Astrocyte of the cerebellum (primary cell): ENCODE results near the gene CEACAM5.

Experiments
- DNase-seq: peaks from one replicate; pipeline ENCODE4 v3.0.0-alpha.2; 2011; ENCODE audit warnings: low read depth
- H3K4me3 ChIP-seq: 2 replicates; pipeline ENCODE4 v1.5.1; 2011; ENCODE audit warnings: mild to moderate bottlenecking, low read depth, low read length, moderate library complexity
- CTCF ChIP-seq: IDR thresholded peaks from 2 replicates; pipeline ENCODE4 v1.5.1; 2012; ENCODE audit warnings: low read length, low read depth, moderate library complexity, mild to moderate bottlenecking; ENCODE audit errors: missing control alignments
- in situ Hi-C: cut with HindIII; loops from 2 replicates; pipeline ENCODE4 v1.10.0; 2017; ENCODE audit warnings: low sequenced_read_pairs

The CEACAM5 gene

GRCh38 chr19:41708481-41708880 lies at the start of gene CEACAM5:
CEACAM5 (plus strand) TSS chr19:41708626; CDS start chr19:41708732, 106 bp downstream.
- no peak for DNase-seq
- TF ChIP-seq CTCF, result no peak
- no peak within 1 kb of the TSS for H3K4me3 ChIP-seq
- in situ Hi-C loops, result no loop called here

GRCh38 chr19:41666075-41666474 lies 42.4 kb upstream of the CEACAM5 start:
- DNase-seq, result no peak
- H3K4me3 ChIP-seq, result no peak overlapping the region
- in situ Hi-C loops, result no loop called here
- no peak for TF ChIP-seq CTCF

GRCh38 chr19:41668315-41668714 lies 40.1 kb upstream of the CEACAM5 start:
- TF ChIP-seq CTCF, result no peak
- in situ Hi-C loops, result no loop called here
- no peak for DNase-seq
- H3K4me3 ChIP-seq, result no peak overlapping the region

GRCh38 chr19:41670755-41671154 lies 37.7 kb upstream of the CEACAM5 start:
- in situ Hi-C loops, result no loop called here
- DNase-seq, result no peak
- H3K4me3 ChIP-seq, result no peak overlapping the region
- TF ChIP-seq CTCF, result no peak

- TF ChIP-seq CTCF, result no peak
- DNase-seq, result no peak
- H3K4me3 ChIP-seq, result no peak overlapping the region
- in situ Hi-C loops, result no loop called here
Measured at GRCh38 chr19:41671486-41671885, 36.9 kb upstream of the CEACAM5 start.

GRCh38 chr19:41682437-41682836 lies 26.0 kb upstream of the CEACAM5 start:
- DNase-seq, result no peak
- in situ Hi-C loops, result no loop called here

More at GRCh38 chr19:41682437-41682836, 26.0 kb upstream of the CEACAM5 start:
- TF ChIP-seq CTCF, result no peak
- no peak overlapping the region for H3K4me3 ChIP-seq
